GM23338 (cell line): ENCODE data around the gene TNFAIP8L1.

ENCODE experiments used
- POLR2AphosphoS5 ChIP-seq: IDR thresholded peaks from 2 replicates; pipeline ENCODE4 v1.6.1; 2016; ENCODE audit warnings: antibody characterized with exemption, low read depth
- TF ChIP-seq, protein P1 (sequence below), 2 experiments: fragments of 200-600 bp in 1 of 2; sonication (generic) in 1 of 2; conservative IDR thresholded peaks; 2 replicates each; pipeline versions ENCODE4 v1.5.1 to v1.6.1; 2016 to 2017; ENCODE audit warnings: antibody characterized with exemption in 2 of 2, low read depth in 2 of 2, mild to moderate bottlenecking in 2 of 2, moderate library complexity in 1 of 2

DNA sequence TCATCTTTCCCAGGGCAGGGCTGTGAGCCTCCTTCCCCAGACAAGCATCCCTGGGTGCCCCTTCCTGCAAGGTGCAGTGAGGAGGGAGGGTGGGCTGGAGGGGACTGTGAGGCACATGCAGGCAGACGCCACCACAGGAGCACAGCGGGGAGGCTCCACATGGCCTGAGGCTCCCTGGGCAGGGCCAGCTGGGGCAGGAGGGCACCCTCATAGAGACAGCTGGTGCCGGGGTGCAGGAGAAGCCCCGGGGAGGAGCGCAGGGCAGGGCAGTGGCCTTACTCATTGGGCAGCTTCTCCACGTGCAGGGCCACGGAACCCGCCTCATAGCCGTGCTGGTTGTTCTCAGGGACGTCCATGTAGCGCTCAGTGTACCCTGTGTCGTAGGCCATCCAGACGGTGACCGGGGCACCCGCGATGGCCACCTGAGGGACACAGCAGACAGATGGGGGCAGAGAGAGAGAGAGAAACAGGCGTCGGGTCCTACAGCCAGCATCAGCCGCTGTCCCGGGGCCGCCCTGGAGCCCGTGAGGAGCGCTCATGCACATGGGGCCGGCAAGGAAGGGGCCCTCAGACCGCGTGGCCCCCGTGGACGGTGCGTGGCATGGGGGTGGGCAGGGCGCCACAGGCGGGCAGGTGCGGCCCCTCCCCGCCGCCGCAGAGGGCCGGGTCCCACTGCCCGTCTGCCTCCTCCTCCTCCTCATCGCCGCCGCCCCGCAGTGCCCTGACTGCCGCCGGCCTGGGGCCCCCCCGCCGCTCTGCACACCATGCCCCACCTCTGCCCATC lies 43.3 kb downstream of the TNFAIP8L1 start:
- TF ChIP-seq, protein P1, sequence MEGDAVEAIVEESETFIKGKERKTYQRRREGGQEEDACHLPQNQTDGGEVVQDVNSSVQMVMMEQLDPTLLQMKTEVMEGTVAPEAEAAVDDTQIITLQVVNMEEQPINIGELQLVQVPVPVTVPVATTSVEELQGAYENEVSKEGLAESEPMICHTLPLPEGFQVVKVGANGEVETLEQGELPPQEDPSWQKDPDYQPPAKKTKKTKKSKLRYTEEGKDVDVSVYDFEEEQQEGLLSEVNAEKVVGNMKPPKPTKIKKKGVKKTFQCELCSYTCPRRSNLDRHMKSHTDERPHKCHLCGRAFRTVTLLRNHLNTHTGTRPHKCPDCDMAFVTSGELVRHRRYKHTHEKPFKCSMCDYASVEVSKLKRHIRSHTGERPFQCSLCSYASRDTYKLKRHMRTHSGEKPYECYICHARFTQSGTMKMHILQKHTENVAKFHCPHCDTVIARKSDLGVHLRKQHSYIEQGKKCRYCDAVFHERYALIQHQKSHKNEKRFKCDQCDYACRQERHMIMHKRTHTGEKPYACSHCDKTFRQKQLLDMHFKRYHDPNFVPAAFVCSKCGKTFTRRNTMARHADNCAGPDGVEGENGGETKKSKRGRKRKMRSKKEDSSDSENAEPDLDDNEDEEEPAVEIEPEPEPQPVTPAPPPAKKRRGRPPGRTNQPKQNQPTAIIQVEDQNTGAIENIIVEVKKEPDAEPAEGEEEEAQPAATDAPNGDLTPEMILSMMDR (conservative IDR thresholded peaks at IDR 0.05; ENCODE audit: low read depth in 2 of 2), result no peak
- TF ChIP-seq POLR2AphosphoS5, result no peak
